Measurements from ENCODE around the gene MYRF. TPM values are rescaled to one million over a fixed set of nuclear protein-coding genes. Genes with fewer than 3 reads are reported as not detected.
A peak's percentile ranks its signal among the peaks of the same experiment; 100 is the strongest.

The MYRF gene
- total and polyA plus RNA-seq, 9 of the 15 experiments (the other 6 are each of a cell fraction or from before 2014, with no cell fraction given), result 2.3 to 25.8 (median 7.1) TPM

- TF ChIP-seq CREB5 (CRISPR knock-in tag; IDR thresholded peaks at IDR 0.05) (no peak), ZBTB34 (CRISPR knock-in tag; IDR thresholded peaks at IDR 0.05) (0 out of 2 replicates have a peak, but pooled peaks have one; percentile 48), LCOR (CRISPR knock-in tag; IDR thresholded peaks at IDR 0.05) (peak; percentile 94), PATZ1 (CRISPR knock-in tag; IDR thresholded peaks at IDR 0.05; ENCODE audit: borderline replicate concordance) (no peak), ZNF583 (CRISPR knock-in tag; IDR thresholded peaks at IDR 0.05) (peak; percentile 89), ZNF175 (CRISPR knock-in tag; IDR thresholded peaks at IDR 0.05; ENCODE audit: low read depth) (peak; percentile 71; the same call in 1 of the 2 replicates), SMARCA5 (IDR thresholded peaks at IDR 0.05) (no peak), ASH1L (IDR thresholded peaks at IDR 0.05; ENCODE audit: borderline replicate concordance, low read depth, partially characterized antibody) (no peak), RBBP5 (IDR thresholded peaks at IDR 0.05; ENCODE audit: borderline replicate concordance, insufficient read depth, low read length, poor library complexity, severe bottlenecking) (peak; percentile 31), UBTF (IDR thresholded peaks at IDR 0.05; ENCODE audit: borderline replicate concordance in 1 of 2, low read depth in 2 of 2, low read length in 2 of 2) (peak; percentile 25 to 70; a peak in 1 of 4 replicates), HNRNPK (IDR thresholded peaks at IDR 0.05; ENCODE audit: low read depth, low read length, poor library complexity, severe bottlenecking) (peak; percentile 96), XRCC5 (IDR thresholded peaks at IDR 0.05; ENCODE audit: low read depth, low read length) (peak; percentile 82; the same call in 1 of the 2 replicates), ZNF217 (CRISPR knock-in tag; IDR thresholded peaks at IDR 0.05) (no peak), SMAD4 (CRISPR knock-in tag; conservative IDR thresholded peaks at IDR 0.05) (peak; percentile 93), ELF1 (tag; IDR thresholded peaks at IDR 0.05) (peak; percentile 56), MAX (CRISPR knock-in tag; IDR thresholded peaks at IDR 0.05) (peak; percentile 93), ZNF146 (CRISPR knock-in tag; IDR thresholded peaks at IDR 0.05; ENCODE audit: unreplicated experiment) (no peak)
- TF ChIP-seq, protein P1, sequence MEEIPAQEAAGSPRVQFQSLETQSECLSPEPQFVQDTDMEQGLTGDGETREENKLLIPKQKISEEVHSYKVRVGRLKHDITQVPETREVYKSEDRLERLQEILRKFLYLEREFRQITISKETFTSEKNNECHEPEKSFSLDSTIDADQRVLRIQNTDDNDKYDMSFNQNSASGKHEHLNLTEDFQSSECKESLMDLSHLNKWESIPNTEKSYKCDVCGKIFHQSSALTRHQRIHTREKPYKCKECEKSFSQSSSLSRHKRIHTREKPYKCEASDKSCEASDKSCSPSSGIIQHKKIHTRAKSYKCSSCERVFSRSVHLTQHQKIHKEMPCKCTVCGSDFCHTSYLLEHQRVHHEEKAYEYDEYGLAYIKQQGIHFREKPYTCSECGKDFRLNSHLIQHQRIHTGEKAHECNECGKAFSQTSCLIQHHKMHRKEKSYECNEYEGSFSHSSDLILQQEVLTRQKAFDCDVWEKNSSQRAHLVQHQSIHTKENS (CRISPR knock-in tag; IDR thresholded peaks at IDR 0.05), result no peak
Observed at GRCh38 chr11:61816736-61817455, 64.5 kb downstream of the MYRF start, which contains the start of gene FADS1 (continued).

Measured in K562 (cell line).